OCI-LY1 (cell line): ENCODE measurements around the gene CALCOCO1.

Experiments
- CTCF ChIP-seq: fragments of 200-600 bp; sonication (generic), shearing (Covaris generic); IDR thresholded peaks from 2 replicates; pipeline ENCODE4 v1.5.1; 2017; ENCODE audit warnings: mild to moderate bottlenecking, antibody characterized with exemption, low read length, moderate library complexity, mixed read lengths
- EZH2 ChIP-seq: fragments of 200-600 bp; sonication (generic), shearing (Covaris generic); IDR thresholded peaks from 2 replicates; pipeline ENCODE4 v1.8.0; 2017; ENCODE audit warnings: borderline replicate concordance, mixed run types, mild to moderate bottlenecking, antibody characterized with exemption, low read length, moderate library complexity, mixed read lengths

DNA sequence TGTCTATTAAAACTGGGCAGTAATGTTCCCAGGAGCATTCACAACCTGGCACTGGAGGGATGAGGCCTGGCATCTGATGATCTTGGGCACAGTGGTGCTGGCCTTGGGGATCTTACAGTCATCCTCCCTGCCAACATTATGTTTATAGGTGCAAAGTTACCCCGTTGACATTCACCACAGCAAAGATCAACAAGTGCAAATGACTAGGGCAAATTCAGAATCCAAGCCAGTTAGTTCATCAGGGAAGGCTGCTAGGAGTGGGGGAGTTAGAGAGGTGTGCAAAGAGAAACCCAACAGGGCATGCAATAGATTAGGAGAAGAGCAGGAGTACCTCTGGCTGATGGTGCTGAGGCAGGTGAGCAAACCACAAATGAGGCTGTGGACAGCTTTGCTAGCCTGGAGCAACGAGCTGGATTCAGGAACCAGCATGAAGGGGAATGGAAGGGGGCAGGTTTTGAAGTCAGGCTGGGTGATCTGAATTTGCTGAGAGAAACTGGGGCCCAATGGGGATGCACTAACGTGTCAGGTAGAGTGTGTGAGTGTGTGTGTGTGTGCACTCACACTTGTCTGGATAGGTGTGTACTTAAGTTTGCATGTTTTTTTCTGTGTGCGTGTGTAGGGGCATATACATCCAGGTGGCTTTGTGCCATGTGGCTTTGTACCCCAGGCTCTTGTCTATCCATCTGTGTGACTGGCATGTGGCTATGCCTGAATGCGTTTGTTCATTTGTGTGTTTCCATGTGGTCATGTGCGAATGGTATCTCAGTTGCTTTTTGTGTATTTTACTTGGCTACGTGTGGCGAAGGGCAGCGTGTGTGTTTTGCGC lies 22.9 kb upstream of the CALCOCO1 start:
- no peak for TF ChIP-seq CTCF
- TF ChIP-seq EZH2, result no peak
